GM12874 (cell line): ENCODE data around the gene NR5A2.

Experiments
- CTCF ChIP-seq: IDR thresholded peaks from 2 replicates; pipeline ENCODE4 v1.5.1; 2011; ENCODE audit warnings: low read depth, mild to moderate bottlenecking, control low read depth, low read length, moderate library complexity; ENCODE audit not compliant: insufficient read depth

Gene NR5A2

DNA sequence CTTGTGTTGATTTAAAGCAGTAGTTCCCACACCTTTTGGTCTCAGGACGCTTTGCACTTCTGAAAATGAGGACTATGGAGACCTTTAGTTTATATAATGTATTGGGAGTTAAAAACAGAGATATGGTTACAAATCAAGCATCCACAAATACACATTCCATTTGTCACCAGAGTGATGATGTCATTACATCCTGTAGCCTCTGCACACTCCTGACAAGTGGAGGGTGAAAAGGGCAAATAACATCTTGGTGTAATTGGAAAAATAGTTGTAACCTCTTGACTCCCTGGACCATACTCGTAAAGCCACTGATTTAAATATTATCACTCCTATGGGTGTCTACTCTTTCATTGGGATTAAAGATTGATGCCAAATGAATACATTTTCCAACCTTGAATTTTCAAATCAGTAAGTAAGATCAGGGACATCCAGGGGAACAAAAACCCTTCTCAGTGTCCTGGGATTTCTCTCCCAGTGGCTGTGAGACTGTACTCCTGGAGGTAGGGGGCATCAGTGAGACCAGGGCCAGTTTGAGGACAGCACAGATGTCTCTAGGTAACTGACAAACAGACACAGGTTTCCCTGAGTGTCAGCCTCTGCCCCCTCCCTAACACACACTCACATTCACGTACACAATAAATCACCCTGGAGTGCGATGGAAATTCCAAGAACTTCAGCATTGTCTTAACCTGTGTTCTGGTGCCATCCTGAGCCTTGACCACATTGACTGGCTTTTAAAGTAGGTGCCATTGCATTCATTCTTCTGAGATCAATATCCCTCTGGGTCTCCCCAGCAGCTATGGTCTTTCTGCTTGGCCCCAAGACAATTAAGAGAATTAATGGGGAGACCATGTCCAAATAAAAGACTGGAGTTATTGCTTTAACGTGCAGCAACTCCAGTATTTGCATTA is 63.0 kb downstream of the NR5A2 start:
- peak; percentile 25; the same call in 1 of the 2 replicates for TF ChIP-seq CTCF

GRCh38 chr1:200095057-200095577 is 67.6 kb downstream of the NR5A2 start:
- TF ChIP-seq CTCF, result no peak

DNA sequence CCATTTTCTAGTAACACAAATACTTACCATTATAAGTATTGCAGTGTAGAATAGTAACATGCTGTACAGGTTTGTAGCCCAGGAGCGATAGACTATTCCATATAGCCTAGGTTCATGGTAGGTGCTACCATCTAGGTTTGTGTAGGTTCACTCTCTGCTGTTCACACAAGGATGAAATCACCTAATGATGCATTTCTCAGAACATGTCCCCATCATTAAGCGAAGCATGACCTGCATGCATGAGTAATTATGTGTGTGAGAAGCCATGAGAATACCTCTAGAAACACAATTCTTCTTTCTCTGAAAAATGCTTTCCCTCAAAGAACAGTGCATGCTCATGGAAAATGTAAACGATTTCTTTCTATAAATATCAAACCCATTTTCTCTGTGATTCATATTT is 69.3 kb downstream of the NR5A2 start:
- TF ChIP-seq CTCF, result no peak

- TF ChIP-seq CTCF, result no peak
These were observed 71.5 kb downstream of the NR5A2 start for GRCh38 chr1:200099040-200099439.

DNA sequence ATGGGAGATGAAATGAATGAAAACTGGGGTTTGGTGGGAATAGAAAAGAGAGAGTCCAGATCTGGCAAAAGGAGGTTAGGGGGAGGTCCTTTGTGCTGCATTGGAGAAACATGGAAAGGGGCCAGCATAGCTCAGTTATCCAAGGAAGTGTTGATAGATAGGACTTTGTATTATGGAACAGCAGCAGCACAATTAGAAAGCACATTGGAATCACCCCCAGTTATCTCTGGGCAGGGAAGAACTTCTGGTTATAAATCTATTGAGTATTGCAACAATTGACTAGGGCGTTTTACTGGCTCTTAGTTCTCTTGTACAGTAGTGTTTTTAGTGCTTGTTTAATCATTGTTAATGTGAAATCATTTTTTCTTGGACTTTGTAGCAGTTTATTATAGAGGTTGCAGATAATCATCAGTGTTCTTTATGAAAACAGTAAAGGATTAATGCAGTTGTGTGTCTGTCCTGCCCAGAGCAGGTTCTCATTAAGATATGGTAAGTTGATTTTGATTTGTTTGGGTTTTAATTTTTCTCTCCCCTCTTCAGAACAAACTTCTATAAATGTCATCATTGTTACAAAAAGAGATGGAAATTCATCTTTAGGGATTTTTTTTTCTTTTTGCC is 76.6 kb downstream of the NR5A2 start:
- TF ChIP-seq CTCF, result no peak

DNA sequence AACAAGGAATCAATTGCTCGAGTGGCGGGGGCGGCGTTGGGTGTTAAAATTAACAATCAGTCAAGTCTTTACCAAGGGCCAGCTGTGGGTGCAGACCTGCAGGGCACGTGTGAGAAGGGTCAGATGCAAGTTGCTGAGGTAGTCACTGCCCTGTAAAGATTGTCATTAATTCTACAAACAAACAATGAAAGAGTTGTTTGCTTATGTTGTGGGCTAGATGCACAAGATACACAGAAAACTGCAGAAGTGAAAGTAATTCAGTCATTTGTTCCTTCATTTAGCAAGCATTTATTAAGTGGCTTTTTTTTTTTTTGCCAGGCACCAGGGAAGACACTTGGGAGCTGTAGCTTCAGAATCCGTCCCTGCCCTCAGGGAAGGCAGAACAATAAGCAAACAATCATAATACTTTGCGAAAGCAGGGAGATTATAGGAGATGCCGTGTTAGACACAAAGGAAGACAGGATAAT is 79.5 kb downstream of the NR5A2 start:
- TF ChIP-seq CTCF, result no peak

GRCh38 chr1:200108659-200109058 is 81.1 kb downstream of the NR5A2 start:
- TF ChIP-seq CTCF, result no peak
